HG03060 (cell line): Measurements from ENCODE around the gene C20orf141.
"Not testable (repeated sequence)": the region's sequence is repeated elsewhere in the genome, so short reads cannot be mapped to it uniquely, and the experiment has no call there.

Experiments used
- ATAC-seq: cut with Tn5 transposase; IDR thresholded peaks from one replicate; pipeline ENCODE4 v1.9.1; 2021; ENCODE audit warnings: low read depth, moderate number of reproducible peaks; ENCODE audit not compliant: unreplicated experiment

C20orf141 gene

DNA sequence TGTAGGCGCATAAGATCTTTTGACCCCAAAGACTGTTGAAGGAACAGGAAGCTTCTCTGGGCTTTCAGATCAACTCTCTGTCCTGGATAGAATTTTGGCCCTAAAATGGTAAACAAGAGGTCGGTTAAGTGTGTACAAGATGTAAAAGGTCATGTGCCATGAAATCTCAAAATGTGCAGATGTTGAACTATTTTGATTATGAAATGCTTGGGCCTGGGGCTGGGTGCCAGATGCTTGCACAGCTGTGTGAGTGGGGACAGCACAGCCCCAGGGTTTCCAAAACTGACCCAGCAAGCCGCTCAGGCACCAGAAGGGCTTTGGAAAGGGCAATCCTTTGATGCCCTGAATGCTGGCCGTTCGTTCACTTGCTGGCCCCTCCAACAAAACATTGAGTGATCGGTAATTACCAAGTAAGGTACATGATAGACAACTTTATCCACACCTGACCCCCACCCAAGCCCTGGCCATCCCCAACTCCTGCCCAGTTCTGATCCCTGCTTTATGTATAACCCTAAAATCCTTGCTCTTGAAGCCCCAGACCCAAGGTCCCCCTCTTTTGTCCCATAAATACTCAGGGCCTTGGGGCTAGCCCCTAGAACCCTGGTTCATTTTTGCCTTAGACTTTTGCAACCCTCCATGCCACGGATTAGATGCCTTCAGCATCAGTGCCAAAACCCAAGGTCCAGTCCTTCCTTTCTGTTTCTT lies 3.3 kb downstream of the C20orf141 start:
- ATAC-seq: no peak

DNA sequence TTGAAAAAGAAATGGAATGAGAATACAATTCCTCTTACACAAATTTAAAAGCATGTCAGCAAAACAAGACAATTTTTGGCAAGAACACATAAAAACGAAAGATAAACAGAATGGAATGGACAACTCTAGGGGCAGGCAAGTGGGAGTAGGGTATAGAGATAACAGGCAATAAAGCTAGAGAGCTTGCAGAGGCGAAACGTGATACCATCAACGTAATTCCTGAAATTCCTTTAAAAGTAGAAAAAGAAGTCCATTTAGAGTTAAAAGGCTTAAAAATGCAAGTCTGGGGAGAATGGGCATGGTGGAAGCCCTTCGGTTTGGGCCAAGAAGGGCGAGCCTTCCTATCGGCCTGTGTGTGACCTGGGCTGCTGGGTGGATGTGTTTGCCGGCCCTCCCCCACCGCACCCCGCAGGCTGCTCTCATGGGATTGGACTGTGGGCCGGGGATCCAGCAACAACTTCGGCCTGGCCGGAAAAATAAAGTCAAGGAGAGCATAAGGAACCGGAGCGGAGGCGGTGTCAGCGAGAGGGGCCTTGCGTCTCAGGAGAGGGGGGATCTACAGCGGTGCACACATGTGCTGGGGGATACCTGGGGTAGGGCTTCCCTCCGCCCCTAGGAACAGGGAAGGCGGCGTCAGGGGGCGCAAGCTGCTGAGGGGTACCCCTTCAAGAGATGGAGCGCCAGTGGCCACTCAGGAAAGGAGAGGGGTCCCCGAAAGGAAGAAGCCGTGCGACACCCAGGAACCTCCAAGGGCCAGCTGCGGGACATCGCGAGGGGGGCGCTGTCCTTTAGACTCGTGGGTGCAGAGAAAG lies 5.5 kb downstream of the C20orf141 start:
- no peak for ATAC-seq

DNA sequence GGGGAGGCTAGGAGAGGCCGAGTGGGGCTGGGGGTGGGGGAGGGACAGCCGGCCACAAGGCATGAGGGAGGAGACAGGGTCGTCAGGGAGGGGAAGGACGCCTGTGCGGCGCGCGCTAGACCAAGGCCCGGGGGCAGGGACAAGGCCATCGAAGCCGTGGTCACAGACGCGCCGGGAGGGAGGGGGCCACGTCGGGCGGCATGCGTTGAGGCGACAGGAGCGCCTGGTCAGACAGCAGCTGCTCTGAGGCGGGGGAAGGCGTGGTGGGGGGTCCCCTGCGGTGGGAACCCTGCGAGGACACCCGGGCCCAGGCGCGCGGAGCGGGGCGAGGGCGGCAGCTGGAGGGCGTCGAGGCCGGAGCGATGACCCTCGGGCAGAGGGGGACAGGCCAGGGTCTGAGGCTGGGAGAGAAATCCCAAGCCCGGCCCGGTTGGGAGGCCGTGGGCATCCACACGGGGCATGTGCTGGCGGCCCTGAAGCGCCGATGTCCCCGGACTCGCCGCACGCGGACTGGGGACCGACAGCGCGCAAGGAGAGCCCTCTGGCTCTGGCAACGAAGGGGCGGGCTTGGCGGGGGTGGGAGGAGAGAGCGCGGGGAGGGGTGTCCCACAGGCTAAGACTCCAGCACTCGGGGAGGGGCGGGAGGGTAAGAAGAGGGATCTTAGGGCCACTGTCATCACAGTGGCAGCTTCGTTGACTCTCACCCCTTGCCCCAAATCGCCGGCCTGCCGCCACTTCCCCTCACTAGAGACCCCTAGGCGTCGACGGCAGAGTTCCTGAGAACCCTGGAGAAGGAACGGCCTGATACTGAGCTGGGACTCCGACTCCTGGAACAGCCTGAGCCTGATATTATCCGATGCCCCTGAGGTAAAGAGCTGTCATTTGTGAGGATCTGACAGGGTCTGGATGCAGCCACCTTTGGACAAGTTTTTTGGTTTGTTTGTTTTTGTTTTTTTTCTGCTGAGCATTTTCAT lies 6.4 kb downstream of the C20orf141 start:
- no peak for ATAC-seq

DNA sequence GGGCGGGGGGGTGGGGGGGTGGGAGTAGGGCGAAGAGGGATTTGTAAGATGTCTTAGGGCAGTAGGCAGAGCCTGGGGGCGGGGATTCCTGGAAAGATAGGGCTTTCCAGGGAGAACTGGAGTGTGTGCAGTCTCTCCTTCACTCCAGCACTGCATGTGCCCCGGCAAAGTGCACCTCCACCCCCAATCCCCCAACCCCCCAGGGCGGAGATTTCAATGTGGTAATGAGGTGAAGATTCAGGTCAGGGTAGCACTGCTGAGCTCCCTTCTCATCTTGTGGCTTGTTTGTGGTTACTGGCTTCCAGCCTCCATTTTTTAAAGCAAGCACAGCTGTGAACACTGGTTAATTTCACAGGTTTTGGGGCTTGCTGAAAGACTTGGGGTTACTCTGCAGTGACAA lies 7.3 kb downstream of the C20orf141 start:
- no peak for ATAC-seq

DNA sequence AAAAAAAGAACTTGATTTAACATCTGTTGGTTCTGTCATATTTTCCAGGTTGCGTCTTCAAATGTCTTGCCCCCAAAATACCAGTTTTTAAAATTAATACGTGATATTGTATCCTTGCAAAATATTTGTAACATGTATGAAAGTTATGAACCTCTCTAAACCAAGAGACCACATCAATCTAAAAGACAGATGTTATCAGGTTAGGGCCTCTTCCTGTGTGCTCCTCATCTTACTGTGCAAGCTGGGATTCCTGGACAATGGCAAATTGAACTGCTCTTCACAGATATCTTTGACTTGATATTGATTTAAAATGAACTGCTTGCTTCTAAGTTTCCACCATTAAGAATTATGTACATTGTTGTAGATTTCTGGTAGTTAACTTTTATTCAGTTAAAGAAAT lies 11.0 kb downstream of the C20orf141 start:
- no peak for ATAC-seq

DNA sequence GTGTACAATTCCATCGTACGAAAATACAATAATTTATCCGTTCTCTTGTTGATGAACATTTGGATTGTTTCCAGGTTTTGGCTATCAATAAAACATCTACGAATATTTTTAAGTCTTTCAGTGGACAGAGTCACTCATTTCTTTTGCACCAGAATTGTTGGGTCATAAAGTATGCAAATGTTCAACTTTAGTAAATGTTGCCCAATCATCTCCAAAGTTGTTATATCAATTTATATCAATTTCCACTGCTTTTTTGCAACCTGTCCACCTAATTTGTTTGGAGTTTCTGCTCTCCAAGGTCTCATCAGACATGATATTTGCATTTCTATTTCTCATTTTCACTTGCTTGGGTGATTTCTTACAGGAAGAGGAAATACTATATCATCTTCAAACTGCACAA lies 11.9 kb downstream of the C20orf141 start:
- ATAC-seq: no peak

DNA sequence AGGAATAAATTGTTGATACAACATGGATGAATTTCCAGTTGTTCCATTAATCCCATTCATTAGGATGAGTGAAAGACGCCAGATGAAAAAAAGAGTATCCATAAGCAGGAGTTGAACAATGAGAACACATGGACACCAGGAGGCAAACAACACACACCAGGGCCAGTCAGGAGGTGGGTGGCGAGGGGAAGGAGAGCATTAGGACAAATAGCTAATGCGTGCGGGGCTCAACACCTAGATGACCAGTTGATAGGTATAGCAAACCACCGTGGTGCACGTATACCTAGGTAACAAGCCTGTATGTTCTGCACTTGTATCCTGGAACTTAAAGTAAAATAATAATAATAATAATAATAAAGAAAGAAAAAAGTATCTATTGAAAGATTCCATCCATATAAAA lies 14.6 kb downstream of the C20orf141 start:
- ATAC-seq: no peak

DNA sequence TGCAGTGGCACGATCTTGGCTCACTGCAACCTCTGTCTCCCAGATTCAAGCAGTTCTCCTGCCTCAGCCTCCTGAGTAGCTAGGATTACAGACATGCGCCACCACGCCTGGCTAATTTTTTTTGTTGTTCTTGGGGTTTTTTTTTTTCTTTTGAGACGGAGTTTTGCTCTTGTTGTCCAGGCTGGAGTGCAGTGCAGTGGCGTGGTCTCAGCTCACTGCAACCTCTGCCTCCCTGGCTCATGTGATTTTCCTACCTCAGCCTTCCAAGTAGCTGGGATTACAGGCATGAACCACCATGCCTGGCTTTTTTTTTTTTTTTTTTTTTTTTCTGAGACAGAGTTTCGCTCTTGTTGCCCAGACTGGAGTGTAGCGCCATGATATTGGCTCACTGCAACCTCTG lies 16.4 kb downstream of the C20orf141 start:
- ATAC-seq: not testable (repeated sequence)

DNA sequence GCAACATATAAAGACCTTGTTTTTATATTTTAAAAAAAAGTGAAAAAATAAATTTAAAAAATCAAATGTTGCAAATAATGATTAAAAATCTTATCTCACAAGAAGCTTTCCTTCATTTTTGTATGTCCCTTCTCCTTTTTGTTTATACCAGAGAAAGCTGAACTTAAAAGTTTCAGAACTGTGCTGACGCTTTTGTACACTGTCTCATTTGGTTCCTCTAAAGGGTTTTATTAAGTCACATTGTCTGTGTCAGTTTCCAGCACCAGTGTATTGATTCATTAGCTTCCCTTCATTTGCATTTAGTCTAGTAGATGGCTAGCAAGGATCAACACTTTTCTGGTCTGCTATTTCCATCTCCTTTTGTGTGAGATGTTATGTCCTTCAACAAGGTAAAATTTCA lies 19.0 kb downstream of the C20orf141 start:
- no peak for ATAC-seq

DNA sequence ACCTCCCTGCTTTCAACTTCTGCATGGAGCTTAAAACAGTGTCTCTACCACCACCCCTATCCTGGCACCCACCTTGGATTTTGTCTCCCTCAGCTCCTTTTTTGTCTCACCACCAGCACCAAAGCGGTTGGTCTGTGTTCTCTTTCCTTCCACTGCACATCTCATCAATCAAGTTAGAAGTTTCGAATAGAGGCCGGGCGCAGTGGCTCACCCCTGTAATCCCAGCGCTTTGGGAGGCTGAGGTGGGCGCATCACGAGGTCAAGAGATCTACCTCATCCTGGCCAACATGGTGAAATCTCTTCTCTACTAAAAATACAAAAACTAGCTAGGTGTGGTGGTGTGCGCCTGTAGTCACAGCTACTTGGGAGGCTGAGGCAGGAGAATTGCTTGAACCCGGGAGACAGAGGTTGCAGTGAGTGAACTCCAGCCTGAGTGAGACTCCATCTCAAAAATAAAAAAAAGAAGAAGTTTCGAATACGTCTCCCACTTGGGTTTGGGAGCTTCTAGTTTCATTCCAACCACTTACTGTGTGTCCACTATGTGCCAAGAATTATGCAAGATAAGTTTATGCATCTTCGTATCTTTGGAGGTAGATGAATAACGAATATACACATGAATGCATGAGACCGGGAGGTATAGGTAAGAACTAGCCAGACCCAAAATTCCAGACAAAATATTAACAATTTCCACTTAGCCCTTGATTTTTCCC lies 19.8 kb downstream of the C20orf141 start:
- no peak for ATAC-seq

DNA sequence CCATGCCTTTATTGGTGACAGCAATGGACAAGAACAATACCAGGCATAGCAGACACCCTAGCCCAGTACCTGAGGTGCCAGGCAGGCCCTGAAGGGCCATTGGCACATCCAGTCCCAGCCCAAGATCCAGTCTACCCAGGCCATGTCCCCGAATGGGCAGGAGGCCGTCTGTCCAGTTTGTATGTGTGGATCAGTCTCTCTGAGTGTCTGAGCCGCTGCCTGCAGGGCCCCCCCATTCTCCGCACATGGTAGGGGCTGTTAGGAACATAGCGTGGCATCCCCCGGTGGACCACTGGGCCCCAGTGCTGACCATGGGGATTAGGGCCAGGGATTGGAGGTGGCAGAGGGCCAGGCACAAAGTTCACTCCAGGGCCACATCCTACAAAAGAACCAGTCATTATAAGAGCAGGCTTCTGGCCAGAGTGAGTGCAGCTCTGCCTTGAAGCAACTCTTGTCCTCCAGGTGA lies 20.6 kb downstream of the C20orf141 start:
- no peak for ATAC-seq

DNA sequence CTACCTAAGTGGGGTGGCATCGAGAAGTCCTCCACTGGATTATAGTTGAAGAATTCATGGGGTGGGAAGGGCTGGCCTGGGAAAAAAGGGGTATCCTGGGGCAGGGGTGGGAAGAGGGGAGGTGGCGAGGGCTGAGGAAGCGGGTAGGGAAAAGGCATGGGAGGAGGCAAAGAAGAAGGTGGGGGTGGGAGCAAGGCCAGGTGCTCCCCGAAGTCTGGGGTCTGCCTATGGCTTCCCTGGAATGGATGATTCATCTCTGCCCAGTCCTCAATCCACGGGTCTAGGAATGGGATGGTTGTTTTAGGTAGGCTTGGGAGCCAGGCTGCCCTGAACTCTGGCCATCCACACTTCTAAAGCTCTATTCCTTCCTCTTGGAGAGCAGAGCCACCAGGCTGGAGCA lies 21.2 kb downstream of the C20orf141 start:
- ATAC-seq: no peak

DNA sequence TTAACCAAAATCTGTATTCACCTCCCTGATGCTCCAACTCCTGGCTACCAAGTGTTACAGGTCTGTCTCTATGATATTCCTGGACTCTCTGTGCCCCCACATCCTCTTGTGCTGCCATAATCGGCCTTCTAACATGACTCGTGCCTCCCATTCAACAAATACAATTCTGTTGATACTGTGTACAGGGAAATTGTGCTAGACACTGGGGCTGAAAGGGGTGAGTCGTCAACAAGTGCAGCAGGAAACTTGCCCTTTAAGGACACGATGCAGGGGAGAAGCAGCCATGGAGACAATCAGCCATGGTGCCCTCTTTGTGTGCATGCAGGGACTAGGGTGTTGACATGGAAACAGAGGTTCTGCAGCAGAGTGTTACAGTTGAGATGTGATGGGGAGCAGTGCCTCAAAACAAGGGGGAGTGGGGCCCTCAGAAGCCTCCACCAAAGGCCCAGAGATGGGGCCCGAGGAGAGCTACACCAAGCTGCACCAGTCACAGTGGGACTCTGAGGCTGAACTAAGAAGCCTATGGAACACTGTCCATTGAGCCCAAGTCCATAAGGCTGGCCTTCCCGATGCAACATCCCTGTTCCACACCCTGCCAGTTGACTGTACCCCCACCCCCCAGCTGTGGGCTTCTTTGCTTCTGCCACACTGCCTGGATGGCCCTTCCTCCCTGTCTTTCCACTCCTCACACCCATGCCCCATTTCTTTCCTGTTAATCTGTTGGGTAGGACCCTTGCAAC lies 22.6 kb downstream of the C20orf141 start:
- no peak for ATAC-seq

DNA sequence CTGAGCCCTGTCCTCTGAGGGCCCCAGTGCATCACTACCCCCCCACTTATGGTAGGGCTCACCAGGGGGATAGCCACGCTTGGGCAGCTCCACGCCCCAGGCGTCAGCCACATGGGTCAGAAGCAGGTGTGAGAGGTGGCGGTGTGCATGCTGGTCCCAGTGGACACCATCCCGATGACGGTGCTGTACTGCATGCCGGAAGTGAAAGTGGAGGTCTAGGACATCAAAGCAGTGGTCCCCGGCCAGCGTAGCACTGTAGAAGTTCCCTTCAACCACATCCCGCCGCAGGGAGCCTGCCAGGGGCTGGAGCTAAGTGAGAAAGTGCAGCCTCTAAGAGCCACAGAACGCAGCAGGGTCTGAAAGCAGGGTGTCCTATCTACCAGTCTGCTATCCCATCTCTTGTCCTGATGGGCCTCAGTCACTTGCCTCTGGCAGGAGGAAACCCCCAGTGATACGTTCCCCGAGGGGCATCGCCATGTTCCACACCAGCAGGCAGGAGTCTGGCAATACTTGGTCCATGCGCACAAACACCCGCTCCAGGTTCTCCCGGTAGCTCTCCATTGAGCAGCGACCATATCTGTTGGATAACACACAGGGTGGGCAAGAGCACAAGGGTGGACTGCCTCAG lies 23.5 kb downstream of the C20orf141 start:
- peak; percentile 31 for ATAC-seq

DNA sequence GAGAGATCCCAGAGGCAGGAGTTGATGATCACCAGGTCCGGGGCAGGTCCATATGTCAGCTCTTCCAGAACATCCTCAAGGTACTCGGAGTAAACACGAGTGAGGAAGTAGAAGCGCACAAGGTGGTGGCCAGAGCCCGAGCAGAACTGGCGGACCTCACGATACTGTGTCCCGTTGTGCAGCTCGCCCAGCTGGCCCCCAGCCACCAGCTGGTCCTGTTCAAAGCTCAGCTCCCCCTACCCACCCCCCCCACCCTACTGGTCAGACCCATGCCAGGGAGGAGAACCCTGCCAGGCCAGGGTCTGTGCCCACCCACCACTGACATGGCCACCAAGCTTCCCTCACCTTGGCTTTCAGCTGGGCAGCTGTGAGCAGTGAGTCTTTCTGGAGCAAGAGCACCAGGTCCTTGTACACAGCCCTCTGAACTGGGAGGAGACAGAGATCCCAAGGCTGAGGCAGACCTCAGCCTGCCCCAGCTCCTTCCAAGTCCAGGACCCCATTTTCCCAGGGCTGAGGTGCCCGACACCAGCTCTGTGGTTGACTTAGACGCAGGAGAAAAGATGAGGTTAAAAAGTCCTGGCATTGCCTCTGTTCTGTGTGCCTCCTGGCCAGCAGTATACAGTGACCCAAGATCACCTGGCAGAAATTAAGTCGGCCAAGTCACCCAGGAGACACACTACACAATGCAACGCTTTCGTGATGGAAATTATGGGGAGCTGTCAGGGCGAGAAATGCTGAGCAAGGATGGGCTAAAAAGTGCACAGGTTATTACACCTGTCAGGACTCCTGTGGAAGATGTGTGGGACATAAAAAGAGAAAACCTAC lies 24.3 kb downstream of the C20orf141 start:
- no peak for ATAC-seq

DNA sequence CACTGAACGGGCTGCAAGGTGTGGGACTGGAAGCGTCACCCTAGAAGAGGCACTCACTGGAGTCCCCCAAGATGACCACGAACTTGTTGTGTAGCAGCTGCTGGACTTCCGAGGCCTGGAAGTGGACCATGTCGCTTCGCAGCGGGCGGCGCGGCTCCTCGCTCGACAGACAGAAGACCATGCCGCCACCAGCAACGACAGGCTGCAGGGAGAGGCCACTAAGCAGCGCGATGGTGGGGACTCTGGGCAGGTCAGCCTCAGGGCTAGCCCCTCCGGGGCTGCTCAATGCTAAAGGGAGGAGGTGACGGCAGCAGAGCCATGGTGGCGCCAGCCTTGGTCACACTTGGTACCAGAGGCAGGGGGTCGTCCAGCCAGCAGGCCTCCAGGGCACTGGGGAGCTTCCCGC lies 24.9 kb downstream of the C20orf141 start:
- ATAC-seq: no peak

DNA sequence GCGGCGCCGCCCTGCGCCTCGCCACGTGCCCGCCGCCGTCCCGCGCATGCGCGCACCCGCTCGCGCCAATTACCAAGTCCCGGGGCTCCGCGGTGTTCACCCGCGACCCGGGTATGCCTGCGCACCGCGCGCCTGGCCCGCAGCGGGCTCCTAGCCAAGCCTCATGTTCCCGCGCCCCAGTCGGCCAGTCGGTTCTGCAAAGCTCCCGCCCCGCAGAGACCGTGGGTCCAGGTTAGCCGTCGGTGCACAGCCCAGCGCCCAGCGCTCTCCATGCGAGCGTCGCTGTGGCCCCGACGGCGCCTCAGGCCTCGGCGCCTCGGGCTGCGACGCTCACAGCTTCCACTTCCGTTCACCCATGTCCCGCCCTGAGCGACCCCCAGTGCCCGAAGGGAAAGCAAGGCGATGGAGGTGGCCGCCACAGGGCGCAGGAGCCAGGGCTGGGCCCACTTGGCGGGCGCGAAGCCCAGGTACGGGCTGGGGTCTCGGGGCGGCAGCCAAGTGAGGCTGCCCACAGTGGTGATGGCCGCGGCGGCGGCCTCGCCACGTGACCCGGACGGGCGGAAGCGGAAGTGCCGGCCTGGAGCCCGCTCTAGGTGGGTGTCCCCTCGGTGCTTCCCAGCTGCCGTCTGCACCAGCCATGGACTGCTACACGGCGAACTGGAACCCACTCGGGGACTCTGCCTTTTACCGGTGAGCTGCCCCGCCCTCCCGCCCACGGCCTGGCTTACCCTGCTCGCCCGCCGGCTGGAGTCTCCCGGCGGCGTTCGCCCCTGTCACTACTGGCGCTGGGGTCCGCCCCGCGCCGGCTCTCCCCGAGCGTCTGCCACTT lies 25.6 kb downstream of the C20orf141 start, which contains the start of the genes PCED1A and VPS16:
Gene PCED1A, minus strand, starts transcription at position 518 of the 829 bp plus-strand sequence. CDS start 743 bp downstream, outside the sequence.
Gene VPS16, plus strand, starts transcription at position 608 of the 829 bp plus-strand sequence. Its CDS starts 30 bp downstream, at position 638.
- ATAC-seq: peak; percentile 61
